DOHH2 (cell line): ENCODE results near the gene AANAT.

Experiments used
- H3F3A ChIP-seq: fragments of 200-600 bp; sonication (generic), shearing (Covaris generic); 2 replicates; pipeline ENCODE4 v1.6.0; 2016; ENCODE audit warnings: antibody characterized with exemption, mild to moderate bottlenecking; ENCODE audit not compliant: control insufficient read depth, insufficient read depth
- H3K27ac ChIP-seq: fragments of 200-600 bp; sonication (generic); 2 replicates; pipeline ENCODE4 v1.5.1; 2014; ENCODE audit warnings: low read depth, mild to moderate bottlenecking, low read length, moderate library complexity
- H3K27me3 ChIP-seq: fragments of 200-600 bp; sonication (generic); 2 replicates; pipeline ENCODE4 v1.6.1; 2014; ENCODE audit warnings: mild to moderate bottlenecking, low read length, mixed read lengths; ENCODE audit not compliant: control insufficient read depth
- H3K36me3 ChIP-seq: fragments of 200-600 bp; sonication (generic); 2 replicates; pipeline ENCODE4 v1.6.1; 2014; ENCODE audit warnings: mild to moderate bottlenecking, low read length, moderate library complexity, mixed read lengths; ENCODE audit not compliant: control insufficient read depth
- H3K4me1 ChIP-seq: fragments of 200-600 bp; sonication (generic); 2 replicates; pipeline ENCODE4 v1.6.1; 2014; ENCODE audit warnings: mild to moderate bottlenecking, low read length, mixed read lengths; ENCODE audit not compliant: control insufficient read depth
- H3K4me2 ChIP-seq: fragments of 200-600 bp; sonication (generic); 2 replicates; pipeline ENCODE4 v1.6.0; 2014; ENCODE audit warnings: mild to moderate bottlenecking, low read length, moderate library complexity
- H3K4me3 ChIP-seq: fragments of 200-600 bp; sonication (generic); 2 replicates; pipeline ENCODE4 v1.5.1; 2014; ENCODE audit warnings: mild to moderate bottlenecking, low read length, mixed read lengths
- H3K79me2 ChIP-seq: fragments of 200-600 bp; sonication (generic); 2 replicates; pipeline ENCODE4 v1.6.1; 2014; ENCODE audit warnings: mild to moderate bottlenecking, low read length, mixed read lengths; ENCODE audit not compliant: control insufficient read depth
- H3K9me2 ChIP-seq: fragments of 200-600 bp; sonication (generic); replicated peaks from 2 replicates; pipeline ENCODE4 v1.6.1; 2014; ENCODE audit warnings: mild to moderate bottlenecking, low read length, mixed read lengths; ENCODE audit not compliant: control insufficient read depth
- H3K9me3 ChIP-seq: fragments of 200-600 bp; sonication (generic); 2 replicates; pipeline ENCODE4 v1.6.1; 2014; ENCODE audit warnings: antibody characterized with exemption, low read length, mixed read lengths; ENCODE audit not compliant: control insufficient read depth, insufficient read depth
- H4K20me1 ChIP-seq: fragments of 200-600 bp; sonication (generic); 2 replicates; pipeline ENCODE4 v1.6.0; 2014; ENCODE audit warnings: low read depth, mild to moderate bottlenecking, antibody characterized with exemption, low read length, moderate library complexity; ENCODE audit not compliant: control insufficient read depth, insufficient read depth
- EZH2phosphoT487 ChIP-seq: fragments of 200-600 bp; sonication (generic); IDR thresholded peaks from 2 replicates; pipeline ENCODE4 v1.6.1; 2017; ENCODE audit warnings: borderline replicate concordance, mild to moderate bottlenecking, antibody characterized with exemption, low read length, moderate library complexity, mixed read lengths
- TF ChIP-seq, protein P1 (sequence below): fragments of 200-600 bp; sonication (generic); IDR thresholded peaks from one replicate; pipeline ENCODE4 v1.5.1; 2014; ENCODE audit warnings: antibody characterized with exemption, mild to moderate bottlenecking, low read depth, low read length; ENCODE audit not compliant: poor library complexity, severe bottlenecking

The AANAT gene

DNA sequence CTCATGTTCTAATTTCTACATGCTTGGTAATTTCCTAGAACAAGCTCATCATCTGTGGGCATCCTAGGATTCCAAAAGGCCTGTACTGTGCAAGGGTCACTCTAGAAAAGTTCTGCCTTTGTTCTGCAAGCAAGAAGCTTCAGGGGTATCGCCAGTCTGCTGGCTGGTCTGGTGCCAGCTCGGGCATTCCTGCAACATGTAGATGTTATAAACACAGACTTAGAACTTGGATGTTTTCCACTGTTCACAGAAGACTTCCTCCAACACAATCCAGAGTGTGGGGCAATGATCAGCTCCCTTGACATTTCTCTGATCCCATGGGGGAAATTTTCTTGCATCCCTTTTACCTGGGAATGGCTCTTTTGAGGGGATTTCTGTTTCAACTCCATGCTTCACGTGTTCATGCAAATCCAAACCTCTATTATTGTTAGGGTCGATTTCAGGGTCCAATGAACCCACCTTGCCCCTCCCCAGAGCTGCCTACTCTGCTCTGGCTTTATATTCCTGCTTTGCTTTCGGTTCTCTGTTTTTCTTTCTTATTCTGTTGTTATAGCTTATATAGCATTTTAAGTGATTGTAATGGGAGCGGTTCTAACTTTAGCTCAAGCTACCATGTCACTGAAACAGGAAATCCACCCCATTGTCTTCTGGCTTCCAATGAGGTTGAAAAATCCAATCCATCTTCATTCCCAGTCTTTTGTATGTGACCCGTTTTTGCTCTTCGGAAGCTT lies 39.7 kb upstream of the AANAT start:
- Histone ChIP-seq H4K20me1 (no peaks in the 10 kb centered on the region), H3K27me3 (no peaks in the 10 kb centered on the region), H3K4me2 (peak overlapping the region; percentile 82), H3K27ac (peak overlapping the region; percentile 91), H3K4me3 (peak overlapping the region; percentile 64), H3K4me1 (peaks cover 92% of the 10 kb centered on the region), H3K9me3 (no peaks in the 10 kb centered on the region), H3K79me2 (peaks cover 88% of the 10 kb centered on the region), H3K9me2 (no peaks in the 10 kb centered on the region), H3F3A (peaks cover 22% of the 10 kb centered on the region), H3K36me3 (peaks cover 33% of the 10 kb centered on the region)
- TF ChIP-seq, protein P1, sequence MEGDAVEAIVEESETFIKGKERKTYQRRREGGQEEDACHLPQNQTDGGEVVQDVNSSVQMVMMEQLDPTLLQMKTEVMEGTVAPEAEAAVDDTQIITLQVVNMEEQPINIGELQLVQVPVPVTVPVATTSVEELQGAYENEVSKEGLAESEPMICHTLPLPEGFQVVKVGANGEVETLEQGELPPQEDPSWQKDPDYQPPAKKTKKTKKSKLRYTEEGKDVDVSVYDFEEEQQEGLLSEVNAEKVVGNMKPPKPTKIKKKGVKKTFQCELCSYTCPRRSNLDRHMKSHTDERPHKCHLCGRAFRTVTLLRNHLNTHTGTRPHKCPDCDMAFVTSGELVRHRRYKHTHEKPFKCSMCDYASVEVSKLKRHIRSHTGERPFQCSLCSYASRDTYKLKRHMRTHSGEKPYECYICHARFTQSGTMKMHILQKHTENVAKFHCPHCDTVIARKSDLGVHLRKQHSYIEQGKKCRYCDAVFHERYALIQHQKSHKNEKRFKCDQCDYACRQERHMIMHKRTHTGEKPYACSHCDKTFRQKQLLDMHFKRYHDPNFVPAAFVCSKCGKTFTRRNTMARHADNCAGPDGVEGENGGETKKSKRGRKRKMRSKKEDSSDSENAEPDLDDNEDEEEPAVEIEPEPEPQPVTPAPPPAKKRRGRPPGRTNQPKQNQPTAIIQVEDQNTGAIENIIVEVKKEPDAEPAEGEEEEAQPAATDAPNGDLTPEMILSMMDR: no peak
- no peak for TF ChIP-seq EZH2phosphoT487

DNA sequence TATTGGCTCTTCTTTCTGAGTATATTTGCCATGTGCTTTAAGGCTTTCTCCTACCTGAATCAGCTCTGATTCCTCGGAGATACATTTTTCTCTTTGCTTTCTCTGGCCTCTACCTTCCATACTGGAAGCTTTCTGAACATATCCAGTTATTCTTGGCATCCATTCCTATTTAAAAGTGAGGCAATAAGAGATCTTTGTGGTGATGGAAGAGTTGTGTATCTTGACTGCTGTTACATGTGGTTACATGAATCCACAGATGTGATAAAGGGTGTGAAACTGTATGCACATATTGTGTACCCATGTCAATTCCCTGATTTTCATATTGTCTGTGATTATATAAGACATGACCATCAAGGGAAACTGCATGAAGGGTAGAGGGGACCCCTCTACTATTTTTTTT lies 38.9 kb upstream of the AANAT start:
- Histone ChIP-seq H3K9me3 (no peaks in the 10 kb centered on the region), H3K27me3 (no peaks in the 10 kb centered on the region), H3K9me2 (no peaks in the 10 kb centered on the region), H3F3A (peaks cover 22% of the 10 kb centered on the region), H3K79me2 (peaks cover 89% of the 10 kb centered on the region), H3K36me3 (peaks cover 35% of the 10 kb centered on the region), H3K4me1 (peaks cover 93% of the 10 kb centered on the region), H3K27ac (peak overlapping the region; percentile 91), H4K20me1 (no peaks in the 10 kb centered on the region), H3K4me3 (peak overlapping the region; percentile 64), H3K4me2 (peak overlapping the region; percentile 82)
- TF ChIP-seq, protein P1: no peak
- TF ChIP-seq EZH2phosphoT487: no peak

DNA sequence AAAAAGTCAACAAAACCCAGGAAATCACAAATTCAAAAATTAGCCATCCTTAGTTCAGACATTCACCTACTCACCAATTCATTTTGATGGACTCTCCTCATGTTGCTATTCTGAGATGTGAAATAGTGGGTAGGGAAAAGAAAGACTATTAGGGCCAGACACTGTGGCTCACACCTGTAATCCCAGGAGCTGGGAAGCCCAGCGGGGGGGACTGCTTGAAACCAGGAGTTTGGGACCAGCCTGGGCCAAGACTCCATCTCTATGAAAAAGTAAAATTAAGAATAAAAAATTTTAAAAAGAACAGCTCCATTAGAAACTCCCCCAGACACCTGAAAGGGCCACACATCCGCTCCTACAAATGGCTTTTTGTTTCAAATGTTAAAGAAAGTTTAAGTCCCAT lies 35.9 kb upstream of the AANAT start:
- Histone ChIP-seq H3K27ac (peak overlapping the region; percentile 56), H3K79me2 (peaks cover 92% of the 10 kb centered on the region), H3K4me3 (peak overlapping the region; percentile 72), H3K9me3 (no peaks in the 10 kb centered on the region), H3F3A (peaks cover 30% of the 10 kb centered on the region), H3K4me1 (peaks cover 94% of the 10 kb centered on the region), H3K36me3 (peaks cover 40% of the 10 kb centered on the region), H3K9me2 (no peaks in the 10 kb centered on the region), H3K27me3 (no peaks in the 10 kb centered on the region), H4K20me1 (no peaks in the 10 kb centered on the region), H3K4me2 (peak overlapping the region; percentile 96)
- TF ChIP-seq, protein P1: no peak
- TF ChIP-seq EZH2phosphoT487: no peak
